PC-3 (cell line): ENCODE measurements around the gene AGO3.

Experiments
- EZH2 ChIP-seq: fragments of 300-600 bp; sonication (generic); IDR thresholded peaks from one replicate; pipeline ENCODE4 v1.6.1; 2017; ENCODE audit warnings: antibody characterized with exemption, mild to moderate bottlenecking, low read length; ENCODE audit not compliant: unreplicated experiment
- TF ChIP-seq, protein P1 (sequence below): fragments of 300-600 bp; sonication (generic); conservative IDR thresholded peaks from 2 replicates; pipeline ENCODE4 v1.5.1; 2017; ENCODE audit warnings: antibody characterized with exemption, low read depth, mild to moderate bottlenecking, low read length

DNA sequence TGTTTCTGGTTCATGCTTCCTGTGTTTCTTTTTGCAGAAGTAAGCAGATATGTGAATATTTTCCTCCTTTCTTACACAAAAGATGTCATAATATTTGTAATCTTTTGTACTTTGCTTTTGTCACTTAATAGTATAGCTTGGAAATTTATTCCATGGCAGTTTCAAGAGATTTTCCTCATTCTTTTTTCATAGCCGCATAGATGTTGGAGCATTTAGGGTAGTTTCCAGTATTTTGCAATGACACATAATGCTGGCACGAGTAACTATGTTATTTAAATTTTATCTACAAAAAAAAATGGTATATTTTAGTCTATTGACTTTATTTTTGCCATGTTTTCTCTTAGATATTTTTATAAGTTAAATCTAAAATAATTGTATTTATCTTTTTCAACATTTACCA, 40.7 kb downstream of the AGO3 start:
- TF ChIP-seq, protein P1, sequence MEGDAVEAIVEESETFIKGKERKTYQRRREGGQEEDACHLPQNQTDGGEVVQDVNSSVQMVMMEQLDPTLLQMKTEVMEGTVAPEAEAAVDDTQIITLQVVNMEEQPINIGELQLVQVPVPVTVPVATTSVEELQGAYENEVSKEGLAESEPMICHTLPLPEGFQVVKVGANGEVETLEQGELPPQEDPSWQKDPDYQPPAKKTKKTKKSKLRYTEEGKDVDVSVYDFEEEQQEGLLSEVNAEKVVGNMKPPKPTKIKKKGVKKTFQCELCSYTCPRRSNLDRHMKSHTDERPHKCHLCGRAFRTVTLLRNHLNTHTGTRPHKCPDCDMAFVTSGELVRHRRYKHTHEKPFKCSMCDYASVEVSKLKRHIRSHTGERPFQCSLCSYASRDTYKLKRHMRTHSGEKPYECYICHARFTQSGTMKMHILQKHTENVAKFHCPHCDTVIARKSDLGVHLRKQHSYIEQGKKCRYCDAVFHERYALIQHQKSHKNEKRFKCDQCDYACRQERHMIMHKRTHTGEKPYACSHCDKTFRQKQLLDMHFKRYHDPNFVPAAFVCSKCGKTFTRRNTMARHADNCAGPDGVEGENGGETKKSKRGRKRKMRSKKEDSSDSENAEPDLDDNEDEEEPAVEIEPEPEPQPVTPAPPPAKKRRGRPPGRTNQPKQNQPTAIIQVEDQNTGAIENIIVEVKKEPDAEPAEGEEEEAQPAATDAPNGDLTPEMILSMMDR = no peak
- no peak for TF ChIP-seq EZH2
